ENCODE results near the gene EDNRB. TPM values are rescaled to one million over a fixed set of nuclear protein-coding genes. Genes with fewer than 3 reads are reported as not detected.

EDNRB gene
- total RNA-seq, 1 experiment from 2014 or later, result 19.2 TPM

DNA sequence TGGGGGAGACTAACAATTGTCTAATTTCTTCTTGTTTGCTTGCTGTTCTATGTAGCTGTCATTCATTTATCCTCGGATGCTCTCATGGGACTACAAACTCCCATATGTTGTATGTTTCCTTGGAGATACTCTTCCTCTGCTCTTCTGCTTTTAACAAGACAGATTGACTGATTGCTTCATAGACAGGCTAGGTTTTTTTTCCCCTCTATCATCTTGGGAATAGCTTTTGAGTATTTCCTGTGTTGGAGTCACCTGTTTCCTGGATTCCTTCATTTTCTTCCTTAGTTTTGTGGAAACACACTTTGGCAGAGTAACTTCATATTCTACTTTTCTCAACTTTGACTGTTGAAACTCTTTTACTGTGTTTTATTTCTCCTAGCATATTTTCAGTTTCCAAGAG, 27.6 kb downstream of the EDNRB start:
- H3K36me3 ChIP-seq (ENCODE audit: control insufficient read depth, insufficient read depth, low read length), result no peaks in the 10 kb centered on the region
- no peaks in the 10 kb centered on the region for H3K9me3 ChIP-seq
- Mint-ChIP-seq H3K27me3 (ENCODE audit: insufficient read depth, unreplicated experiment) (peaks cover 9% of the 10 kb centered on the region), H3K36me3 (ENCODE audit: insufficient read depth, unreplicated experiment) (no peaks in the 10 kb centered on the region), H3K4me1 (ENCODE audit: low read depth, unreplicated experiment) (peaks cover 6% of the 10 kb centered on the region), H3K9me3 (ENCODE audit: unreplicated experiment) (no peaks in the 10 kb centered on the region), H3K4me3 (ENCODE audit: unreplicated experiment) (no peak overlapping the region), H3K27ac (ENCODE audit: unreplicated experiment) (no peak overlapping the region)
- no TSS peak for BruUV-seq (replicated peaks)
- ChIA-PET POLR2A (no interaction called here), CTCF (no interaction called here)
- intact Hi-C loops (cut with micrococcal nuclease; ENCODE audit: unreplicated experiment), result no loop called here
- no peak overlapping the region for H3K4me3 ChIP-seq (ENCODE audit: low read depth, low read length)
- H3K4me1 ChIP-seq, result no peaks in the 10 kb centered on the region
- TF ChIP-seq, protein P1, sequence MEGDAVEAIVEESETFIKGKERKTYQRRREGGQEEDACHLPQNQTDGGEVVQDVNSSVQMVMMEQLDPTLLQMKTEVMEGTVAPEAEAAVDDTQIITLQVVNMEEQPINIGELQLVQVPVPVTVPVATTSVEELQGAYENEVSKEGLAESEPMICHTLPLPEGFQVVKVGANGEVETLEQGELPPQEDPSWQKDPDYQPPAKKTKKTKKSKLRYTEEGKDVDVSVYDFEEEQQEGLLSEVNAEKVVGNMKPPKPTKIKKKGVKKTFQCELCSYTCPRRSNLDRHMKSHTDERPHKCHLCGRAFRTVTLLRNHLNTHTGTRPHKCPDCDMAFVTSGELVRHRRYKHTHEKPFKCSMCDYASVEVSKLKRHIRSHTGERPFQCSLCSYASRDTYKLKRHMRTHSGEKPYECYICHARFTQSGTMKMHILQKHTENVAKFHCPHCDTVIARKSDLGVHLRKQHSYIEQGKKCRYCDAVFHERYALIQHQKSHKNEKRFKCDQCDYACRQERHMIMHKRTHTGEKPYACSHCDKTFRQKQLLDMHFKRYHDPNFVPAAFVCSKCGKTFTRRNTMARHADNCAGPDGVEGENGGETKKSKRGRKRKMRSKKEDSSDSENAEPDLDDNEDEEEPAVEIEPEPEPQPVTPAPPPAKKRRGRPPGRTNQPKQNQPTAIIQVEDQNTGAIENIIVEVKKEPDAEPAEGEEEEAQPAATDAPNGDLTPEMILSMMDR (IDR thresholded peaks at IDR 0.05; ENCODE audit: insufficient read depth in 1 of 2, low read depth in 1 of 2, low read length in 1 of 2, severe bottlenecking in 1 of 2, unreplicated experiment in 1 of 2), result no peak
- H3K27me3 ChIP-seq (replicated peaks; ENCODE audit: control insufficient read depth, insufficient read depth, low read length), result no peaks in the 10 kb centered on the region
- no peak for DNase-seq

DNA sequence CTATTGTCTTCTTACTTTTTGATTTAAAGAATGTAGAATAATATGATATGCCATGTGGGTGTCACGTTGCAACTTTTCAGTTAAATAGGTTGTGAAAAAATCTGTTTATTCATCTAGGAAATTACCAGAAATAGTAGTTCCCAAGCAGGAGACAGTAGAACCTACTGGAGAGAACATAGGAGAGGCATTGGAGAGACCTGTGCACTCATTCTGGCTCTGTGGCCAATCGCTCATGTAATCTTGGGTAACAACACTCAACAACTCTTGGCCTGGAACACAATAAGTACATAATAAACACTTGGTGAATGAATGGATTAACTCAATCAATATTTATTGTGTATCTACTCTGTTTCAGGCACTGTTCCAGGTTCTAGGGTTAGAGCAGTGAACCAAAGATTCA, 35.3 kb downstream of the EDNRB start:
- no peaks in the 10 kb centered on the region for H3K4me1 Mint-ChIP-seq (ENCODE audit: low read depth, unreplicated experiment)
- H3K27ac Mint-ChIP-seq (ENCODE audit: unreplicated experiment), result no peak overlapping the region
- TF ChIP-seq, protein P1 (IDR thresholded peaks at IDR 0.05; ENCODE audit: insufficient read depth in 1 of 2, low read depth in 1 of 2, low read length in 1 of 2, severe bottlenecking in 1 of 2, unreplicated experiment in 1 of 2), result no peak
- Histone ChIP-seq H3K9me3 (no peaks in the 10 kb centered on the region), H3K27me3 (replicated peaks; ENCODE audit: control insufficient read depth, insufficient read depth, low read length) (no peaks in the 10 kb centered on the region), H3K4me1 (no peaks in the 10 kb centered on the region), H3K36me3 (ENCODE audit: control insufficient read depth, insufficient read depth, low read length) (no peaks in the 10 kb centered on the region), H3K4me3 (ENCODE audit: low read depth, low read length) (no peak overlapping the region)
- POLR2A ChIA-PET, result no interaction called here
- no peaks in the 10 kb centered on the region for H3K9me3 Mint-ChIP-seq (ENCODE audit: unreplicated experiment)
- H3K36me3 Mint-ChIP-seq (ENCODE audit: insufficient read depth, unreplicated experiment), result no peaks in the 10 kb centered on the region
- intact Hi-C loops (cut with micrococcal nuclease; ENCODE audit: unreplicated experiment), result no loop called here
- no peak for DNase-seq
- BruUV-seq (replicated peaks), result no TSS peak
- peaks cover 11% of the 10 kb centered on the region for H3K27me3 Mint-ChIP-seq (ENCODE audit: insufficient read depth, unreplicated experiment)
- H3K4me3 Mint-ChIP-seq (ENCODE audit: unreplicated experiment), result no peak overlapping the region
- CTCF ChIA-PET, result no interaction called here

DNA sequence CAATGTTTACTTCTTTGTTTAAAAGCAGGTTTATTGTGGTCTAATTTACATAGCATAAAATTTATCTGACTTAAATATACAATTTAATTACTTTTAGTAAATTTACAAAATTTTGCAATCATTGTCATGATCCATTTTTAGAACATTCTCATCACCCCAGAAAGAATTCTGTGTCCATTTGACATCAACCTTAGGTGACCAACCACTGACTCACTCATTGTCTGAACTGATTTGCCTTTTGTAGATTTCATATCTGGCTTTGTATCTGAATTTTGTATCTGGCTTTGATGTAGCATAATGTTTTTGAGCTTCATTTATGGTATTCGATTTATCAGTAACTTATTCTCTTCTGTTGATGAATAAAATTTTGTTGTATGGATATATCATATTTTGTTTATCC, 40.4 kb downstream of the EDNRB start:
- CTCF ChIA-PET, result no interaction called here
- BruUV-seq (replicated peaks), result no TSS peak
- H3K4me3 Mint-ChIP-seq (ENCODE audit: unreplicated experiment), result no peak overlapping the region
- H3K4me3 ChIP-seq (ENCODE audit: low read depth, low read length), result no peak overlapping the region
- H3K9me3 ChIP-seq, result no peaks in the 10 kb centered on the region
- DNase-seq, result no peak
- no peaks in the 10 kb centered on the region for H3K27me3 ChIP-seq (replicated peaks; ENCODE audit: control insufficient read depth, insufficient read depth, low read length)
- intact Hi-C loops (cut with micrococcal nuclease; ENCODE audit: unreplicated experiment), result no loop called here
- no peaks in the 10 kb centered on the region for H3K4me1 Mint-ChIP-seq (ENCODE audit: low read depth, unreplicated experiment)
- POLR2A ChIA-PET, result no interaction called here
- no peaks in the 10 kb centered on the region for H3K4me1 ChIP-seq
- no peak overlapping the region for H3K27ac Mint-ChIP-seq (ENCODE audit: unreplicated experiment)
- H3K36me3 ChIP-seq (ENCODE audit: control insufficient read depth, insufficient read depth, low read length), result no peaks in the 10 kb centered on the region
- H3K27me3 Mint-ChIP-seq (ENCODE audit: insufficient read depth, unreplicated experiment), result peaks cover 4% of the 10 kb centered on the region
- TF ChIP-seq, protein P1 (IDR thresholded peaks at IDR 0.05; ENCODE audit: insufficient read depth in 1 of 2, low read depth in 1 of 2, low read length in 1 of 2, severe bottlenecking in 1 of 2, unreplicated experiment in 1 of 2), result no peak
- no peaks in the 10 kb centered on the region for H3K9me3 Mint-ChIP-seq (ENCODE audit: unreplicated experiment)
- H3K36me3 Mint-ChIP-seq (ENCODE audit: insufficient read depth, unreplicated experiment), result no peaks in the 10 kb centered on the region

Measured in Caco-2 (cell line).